ENCODE measurements around the gene NUDT1.

The NUDT1 gene

GRCh38 chr7:2299131-2299829 lies 57.3 kb downstream of the NUDT1 start:
- DNase-seq (ENCODE audit: low spot score) = no peak

DNA sequence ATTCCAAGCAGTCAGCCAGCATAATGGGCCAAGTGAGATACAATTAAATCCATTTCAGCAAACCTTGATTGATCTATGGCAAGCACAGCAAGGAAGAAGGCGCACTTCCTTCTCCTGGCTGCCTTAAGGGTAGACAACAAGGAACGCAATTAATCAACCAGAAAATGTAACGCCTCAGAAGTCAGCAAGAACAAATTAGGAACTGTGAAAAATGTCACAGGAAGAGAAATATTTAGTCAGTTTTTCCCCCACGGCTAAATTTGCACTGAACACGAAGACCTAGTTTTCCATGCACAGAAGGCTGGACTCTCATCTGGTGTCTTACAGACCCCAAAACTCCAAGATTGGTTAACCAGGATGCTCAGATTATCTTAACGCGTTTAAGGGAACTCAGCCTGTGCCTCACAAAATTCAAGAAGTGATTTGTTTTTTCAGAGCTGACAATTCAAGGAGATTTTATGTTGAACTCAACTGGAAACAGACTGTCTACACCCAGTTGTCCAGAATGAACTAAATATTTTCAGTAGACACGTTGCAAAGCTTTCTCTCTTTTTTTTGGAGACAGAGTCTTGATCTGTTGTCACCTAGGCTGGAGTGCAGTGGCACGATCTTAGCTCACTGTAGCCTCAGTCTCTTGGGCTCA lies 58.0 kb downstream of the NUDT1 start:
- no peak for DNase-seq (ENCODE audit: low spot score)

Data from putamen (tissue), 1 donor.